OCI-LY3 (cell line): ENCODE data around the gene SPON2.

Experiments used
- EZH2phosphoT487 ChIP-seq: fragments of 200-600 bp; shearing (Covaris generic); IDR thresholded peaks from 2 replicates; pipeline ENCODE4 v1.6.1; 2018; ENCODE audit warnings: antibody characterized with exemption, mixed run types, low read depth
- TF ChIP-seq, protein P1 (sequence below): fragments of 200-600, 300-600 bp; sonication (generic); IDR thresholded peaks from 2 replicates; pipeline ENCODE4 v1.5.1; 2014; ENCODE audit warnings: antibody characterized with exemption, low read length, low read depth

DNA sequence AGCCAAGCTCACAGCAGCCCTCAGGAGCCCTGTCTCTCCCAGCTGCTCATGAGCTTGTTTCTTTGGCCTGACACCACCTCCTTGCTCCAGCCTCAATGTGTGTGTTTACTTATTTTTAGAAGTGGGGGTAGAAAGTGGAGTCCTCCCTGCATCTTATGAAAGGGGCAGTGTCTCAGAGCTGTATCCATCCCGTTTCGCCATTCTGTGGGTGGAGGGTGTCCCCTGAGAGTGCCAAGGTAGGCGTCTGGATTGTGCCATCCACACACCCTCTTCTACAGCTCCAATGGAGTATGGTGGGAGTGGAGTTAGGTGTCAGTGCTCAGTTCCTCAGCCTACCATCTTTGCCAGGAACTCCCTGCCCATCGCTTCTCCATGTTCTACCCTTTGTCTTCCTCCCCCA lies 8.3 kb downstream of the SPON2 start:
- TF ChIP-seq, protein P1, sequence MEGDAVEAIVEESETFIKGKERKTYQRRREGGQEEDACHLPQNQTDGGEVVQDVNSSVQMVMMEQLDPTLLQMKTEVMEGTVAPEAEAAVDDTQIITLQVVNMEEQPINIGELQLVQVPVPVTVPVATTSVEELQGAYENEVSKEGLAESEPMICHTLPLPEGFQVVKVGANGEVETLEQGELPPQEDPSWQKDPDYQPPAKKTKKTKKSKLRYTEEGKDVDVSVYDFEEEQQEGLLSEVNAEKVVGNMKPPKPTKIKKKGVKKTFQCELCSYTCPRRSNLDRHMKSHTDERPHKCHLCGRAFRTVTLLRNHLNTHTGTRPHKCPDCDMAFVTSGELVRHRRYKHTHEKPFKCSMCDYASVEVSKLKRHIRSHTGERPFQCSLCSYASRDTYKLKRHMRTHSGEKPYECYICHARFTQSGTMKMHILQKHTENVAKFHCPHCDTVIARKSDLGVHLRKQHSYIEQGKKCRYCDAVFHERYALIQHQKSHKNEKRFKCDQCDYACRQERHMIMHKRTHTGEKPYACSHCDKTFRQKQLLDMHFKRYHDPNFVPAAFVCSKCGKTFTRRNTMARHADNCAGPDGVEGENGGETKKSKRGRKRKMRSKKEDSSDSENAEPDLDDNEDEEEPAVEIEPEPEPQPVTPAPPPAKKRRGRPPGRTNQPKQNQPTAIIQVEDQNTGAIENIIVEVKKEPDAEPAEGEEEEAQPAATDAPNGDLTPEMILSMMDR, result no peak
- TF ChIP-seq EZH2phosphoT487, result no peak
